ENCODE data around the gene NR1I3.
"Not testable (repeated sequence)": the region's sequence is repeated elsewhere in the genome, so short reads cannot be mapped to it uniquely, and the experiment has no call there.

NR1I3 gene

GRCh38 chr1:161228032-161228431 is 10.0 kb downstream of the NR1I3 start:
- TF ChIP-seq CTCF (conservative IDR thresholded peaks at IDR 0.05; ENCODE audit: low read depth, low read length) = no peak
- DNase-seq (ENCODE audit: low read depth) = no peak
- H3K4me3 ChIP-seq (ENCODE audit: low read depth, low read length) = no peak overlapping the region

- peak overlapping the region; percentile 51 for H3K4me3 ChIP-seq (ENCODE audit: low read depth, low read length)
- TF ChIP-seq CTCF (conservative IDR thresholded peaks at IDR 0.05; ENCODE audit: low read depth, low read length) = peak; percentile 84
- peak; percentile 86 for DNase-seq (ENCODE audit: low read depth)
These were observed 10.7 kb downstream of the NR1I3 start for GRCh38 chr1:161227196-161227871.

- peak overlapping the region; percentile 94 for H3K4me3 ChIP-seq (ENCODE audit: low read depth, low read length)
These were observed 11.2 kb downstream of the NR1I3 start for GRCh38 chr1:161226759-161227158.

GRCh38 chr1:161226320-161226711 is 11.7 kb downstream of the NR1I3 start:
- DNase-seq (ENCODE audit: low read depth) = no peak
- TF ChIP-seq CTCF (conservative IDR thresholded peaks at IDR 0.05; ENCODE audit: low read depth, low read length) = no peak
- H3K4me3 ChIP-seq (ENCODE audit: low read depth, low read length) = peak overlapping the region; percentile 94

More at GRCh38 chr1:161226759-161227158, 11.2 kb downstream of the NR1I3 start:
- DNase-seq (ENCODE audit: low read depth) = no peak
- TF ChIP-seq CTCF (conservative IDR thresholded peaks at IDR 0.05; ENCODE audit: low read depth, low read length) = no peak

GRCh38 chr1:161225534-161226319 is 12.3 kb downstream of the NR1I3 start, which contains the start of gene TOMM40L:
TOMM40L (plus strand) TSS chr1:161226060; CDS start chr1:161226490, 430 bp downstream.
- peak within 1 kb of the TSS; percentile 94 for H3K4me3 ChIP-seq (ENCODE audit: low read depth, low read length)
- TF ChIP-seq CTCF (conservative IDR thresholded peaks at IDR 0.05; ENCODE audit: low read depth, low read length) = peak; percentile 82
- DNase-seq (ENCODE audit: low read depth) = peak; percentile 100

- no peak overlapping the region for H3K4me3 ChIP-seq (ENCODE audit: low read depth, low read length)
- TF ChIP-seq CTCF (conservative IDR thresholded peaks at IDR 0.05; ENCODE audit: low read depth, low read length) = no peak
These were observed 12.8 kb downstream of the NR1I3 start for GRCh38 chr1:161225178-161225533.

GRCh38 chr1:161224695-161225087 is 13.3 kb downstream of the NR1I3 start:
- H3K4me3 ChIP-seq (ENCODE audit: low read depth, low read length); DNase-seq (ENCODE audit: low read depth): not testable (repeated sequence)

More at GRCh38 chr1:161225178-161225533, 12.8 kb downstream of the NR1I3 start:
- no peak for DNase-seq (ENCODE audit: low read depth)

All from choroid plexus epithelial cell (primary cell).